HEK293T (cell line): Measurements from ENCODE around the gene LRP4.

Experiments
- BHLHE40 ChIP-seq: fragments of 450-650 bp; IDR thresholded peaks from 2 replicates; pipeline ENCODE4 v1.6.1; 2016; ENCODE audit warnings: mild to moderate bottlenecking, moderate library complexity, borderline replicate concordance
- CTBP1 ChIP-seq: fragments of 450-650 bp; IDR thresholded peaks from 2 replicates; pipeline ENCODE4 v1.6.1; 2016; ENCODE audit warnings: borderline replicate concordance
- ELF4 ChIP-seq: fragments of 450-650 bp; IDR thresholded peaks from 2 replicates; pipeline ENCODE4 v1.6.1; 2017; ENCODE audit warnings: antibody characterized with exemption
- FOXK2 ChIP-seq: fragments of 450-650 bp; IDR thresholded peaks from 2 replicates; pipeline ENCODE4 v1.6.1; 2016; ENCODE audit warnings: mild to moderate bottlenecking
- FOXM1 ChIP-seq: fragments of 450-650 bp; IDR thresholded peaks from 2 replicates; pipeline ENCODE4 v1.6.1; 2017; ENCODE audit warnings: mild to moderate bottlenecking, borderline replicate concordance
- NFRKB ChIP-seq: fragments of 450-650 bp; IDR thresholded peaks from 2 replicates; pipeline ENCODE4 v1.6.1; 2016; ENCODE audit warnings: mild to moderate bottlenecking, moderate library complexity
- SP1 ChIP-seq: fragments of 450-650 bp; IDR thresholded peaks from 2 replicates; pipeline ENCODE4 v1.6.1; 2017
- TARDBP ChIP-seq: fragments of 450-650 bp; IDR thresholded peaks from 2 replicates; pipeline ENCODE4 v1.6.1; 2016
- TF ChIP-seq, protein P1 (sequence below): fragments of 450-650 bp; IDR thresholded peaks from 2 replicates; pipeline ENCODE4 v1.6.1; 2016

DNA sequence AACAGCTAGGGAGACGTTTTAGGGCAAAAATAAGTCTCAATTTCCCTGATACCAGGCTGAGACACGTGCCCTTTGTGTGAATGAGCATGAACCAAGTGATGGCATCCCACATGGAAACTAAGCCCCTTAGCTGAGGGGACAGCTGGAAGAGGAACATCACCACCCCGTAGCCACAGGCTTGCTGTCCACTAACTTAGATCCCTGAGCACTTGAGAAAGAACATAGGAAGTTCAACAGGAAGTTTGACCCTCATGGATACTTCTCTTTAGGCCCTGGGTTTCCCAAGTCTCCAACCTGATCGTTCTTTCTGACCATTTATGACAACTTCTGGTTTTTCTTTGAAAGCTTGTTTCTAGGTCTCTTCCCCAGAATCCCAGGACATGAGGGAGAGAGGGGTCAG, 60.7 kb downstream of the LRP4 start:
- TF ChIP-seq BHLHE40 = no peak
- TF ChIP-seq FOXM1 = no peak
- TF ChIP-seq TARDBP = no peak
- no peak for TF ChIP-seq NFRKB
- TF ChIP-seq ELF4 = no peak
- TF ChIP-seq, protein P1, sequence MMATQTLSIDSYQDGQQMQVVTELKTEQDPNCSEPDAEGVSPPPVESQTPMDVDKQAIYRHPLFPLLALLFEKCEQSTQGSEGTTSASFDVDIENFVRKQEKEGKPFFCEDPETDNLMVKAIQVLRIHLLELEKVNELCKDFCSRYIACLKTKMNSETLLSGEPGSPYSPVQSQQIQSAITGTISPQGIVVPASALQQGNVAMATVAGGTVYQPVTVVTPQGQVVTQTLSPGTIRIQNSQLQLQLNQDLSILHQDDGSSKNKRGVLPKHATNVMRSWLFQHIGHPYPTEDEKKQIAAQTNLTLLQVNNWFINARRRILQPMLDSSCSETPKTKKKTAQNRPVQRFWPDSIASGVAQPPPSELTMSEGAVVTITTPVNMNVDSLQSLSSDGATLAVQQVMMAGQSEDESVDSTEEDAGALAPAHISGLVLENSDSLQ = no peak
- no peak for TF ChIP-seq FOXK2
- no peak for TF ChIP-seq CTBP1
- TF ChIP-seq SP1 = no peak
